Fibroblast of lung (primary cell): ENCODE data around the gene ADAM21. TPM values are rescaled to one million over a fixed set of nuclear protein-coding genes. Genes with fewer than 3 reads are reported as not detected.

Experiments used
- DNase-seq, 2 donors: peaks; one replicate each; pipeline versions ENCODE4 v3.0.0 to v3.0.0-alpha.2; 2010; ENCODE audit warnings: low read depth in 2 of 2
- H2AFZ ChIP-seq: 2 replicates; pipeline ENCODE4 v1.5.1; 2012; ENCODE audit warnings: low read length, control low read depth, inconsistent platforms
- H3K27ac ChIP-seq: 2 replicates; pipeline ENCODE4 v1.5.1; 2011; ENCODE audit warnings: low read length, control low read depth; ENCODE audit not compliant: insufficient read depth
- H3K27me3 ChIP-seq: 2 replicates; pipeline ENCODE4 v1.5.1; 2011; ENCODE audit warnings: mild to moderate bottlenecking, low read length; ENCODE audit not compliant: control insufficient read depth, insufficient read depth
- H3K36me3 ChIP-seq: 2 replicates; pipeline ENCODE4 v1.5.1; 2011; ENCODE audit warnings: low read length; ENCODE audit not compliant: control insufficient read depth, insufficient read depth
- H3K4me1 ChIP-seq: 2 replicates; pipeline ENCODE4 v1.5.1; 2011; ENCODE audit warnings: low read length; ENCODE audit not compliant: control insufficient read depth, insufficient read depth; ENCODE audit errors: extremely low read depth
- H3K4me2 ChIP-seq: 2 replicates; pipeline ENCODE4 v1.5.1; 2011; ENCODE audit warnings: low read length, control low read depth; ENCODE audit not compliant: insufficient read depth; ENCODE audit errors: extremely low read depth
- H3K4me3 ChIP-seq, 4 experiments: fragments of 200-600 bp in 1 of 4; sonication (generic) in 1 of 4; replicated peaks in 1 of 4; 2 replicates each; pipeline ENCODE4 v1.5.1; 2011 to 2016; ENCODE audit warnings: low read length in 4 of 4, low read depth in 3 of 4, mild to moderate bottlenecking in 3 of 4, control low read depth in 2 of 4, inconsistent platforms in 1 of 4, mixed read lengths in 1 of 4; ENCODE audit not compliant: insufficient read depth in 1 of 4; ENCODE audit errors: control extremely low read depth in 1 of 4
- H3K79me2 ChIP-seq: 2 replicates; pipeline ENCODE4 v1.5.1; 2012; ENCODE audit warnings: mild to moderate bottlenecking, low read length, inconsistent platforms; ENCODE audit not compliant: control insufficient read depth, insufficient read depth
- H3K9ac ChIP-seq: 2 replicates; pipeline ENCODE4 v1.5.1; 2011; ENCODE audit warnings: mild to moderate bottlenecking, low read length, control low read depth; ENCODE audit not compliant: insufficient read depth
- H3K9me3 ChIP-seq: 2 replicates; pipeline ENCODE4 v1.5.1; 2012; ENCODE audit warnings: low read depth, low read length; ENCODE audit not compliant: control insufficient read depth, insufficient read depth
- H4K20me1 ChIP-seq: 2 replicates; pipeline ENCODE4 v1.5.1; 2011; ENCODE audit warnings: low read length; ENCODE audit not compliant: control insufficient read depth, insufficient read depth; ENCODE audit errors: extremely low read depth
- EZH2 ChIP-seq: IDR thresholded peaks from 2 replicates; pipeline ENCODE4 v1.5.1; 2012; ENCODE audit warnings: low read length, control low read depth, mild to moderate bottlenecking; ENCODE audit errors: missing control alignments
- polyA plus RNA-seq, 2 donors: library from polyadenylated mRNA; depleted of rRNA in 1 of 2; stranded (reverse) in 1 of 2; unstranded in 1 of 2; fragments of >200 nt; gene quantifications; 2 replicates each; pipeline ENCODE4 v1.2.1, GENCODE V29; 2011 to 2012; ENCODE audit warnings: missing spikeins in 1 of 2
- total RNA-seq: library from RNA; depleted of rRNA; stranded (reverse); fragments of >200 nt; gene quantifications from 2 replicates; pipeline ENCODE4 v1.2.1, GENCODE V29; 2014
- TF ChIP-seq, protein P1 (sequence below), 2 donors: IDR thresholded peaks in 1 of 2; conservative IDR thresholded peaks in 1 of 2; 1 replicate in 1 of 2; 2 replicates in 1 of 2; pipeline ENCODE4 v1.5.1; 2011 to 2012; ENCODE audit warnings: low read length in 2 of 2, control low read depth in 1 of 2, inconsistent platforms in 1 of 2, low read depth in 1 of 2, mild to moderate bottlenecking in 1 of 2

Gene ADAM21
- total and polyA plus RNA-seq, 2 donors (not counting 1 experiment from before 2014, with no cell fraction given), result 0.66 to 0.79 TPM

DNA sequence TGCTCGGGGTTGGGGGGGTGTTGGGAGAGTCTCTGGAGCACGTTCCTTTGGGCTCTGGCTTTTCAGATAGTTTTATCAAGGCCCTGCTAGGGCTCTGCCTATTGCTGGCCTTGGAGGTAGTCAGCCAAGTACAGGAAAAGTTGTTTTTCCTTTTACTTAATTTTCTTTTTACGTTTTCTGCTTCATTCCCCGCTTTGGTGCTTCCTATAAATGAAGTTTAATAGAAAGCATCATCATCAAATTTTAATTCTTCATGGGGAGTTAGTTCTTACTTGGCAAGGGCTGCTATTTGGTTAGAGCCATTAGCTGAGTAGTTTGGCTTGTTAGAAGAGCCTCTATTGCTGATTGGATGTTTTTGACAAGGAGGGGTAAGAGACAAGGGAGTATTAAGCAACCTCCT lies 15.1 kb upstream of the ADAM21 start:
- H3K36me3 ChIP-seq, result no peaks in the 10 kb centered on the region
- H4K20me1 ChIP-seq, result no peaks in the 10 kb centered on the region
- no peaks in the 10 kb centered on the region for H3K9me3 ChIP-seq
- no peak overlapping the region for H3K27ac ChIP-seq
- H3K9ac ChIP-seq, result no peak overlapping the region
- H2AFZ ChIP-seq, result no peak overlapping the region
- no peaks in the 10 kb centered on the region for H3K27me3 ChIP-seq
- DNase-seq, result no peak
- TF ChIP-seq, protein P1, sequence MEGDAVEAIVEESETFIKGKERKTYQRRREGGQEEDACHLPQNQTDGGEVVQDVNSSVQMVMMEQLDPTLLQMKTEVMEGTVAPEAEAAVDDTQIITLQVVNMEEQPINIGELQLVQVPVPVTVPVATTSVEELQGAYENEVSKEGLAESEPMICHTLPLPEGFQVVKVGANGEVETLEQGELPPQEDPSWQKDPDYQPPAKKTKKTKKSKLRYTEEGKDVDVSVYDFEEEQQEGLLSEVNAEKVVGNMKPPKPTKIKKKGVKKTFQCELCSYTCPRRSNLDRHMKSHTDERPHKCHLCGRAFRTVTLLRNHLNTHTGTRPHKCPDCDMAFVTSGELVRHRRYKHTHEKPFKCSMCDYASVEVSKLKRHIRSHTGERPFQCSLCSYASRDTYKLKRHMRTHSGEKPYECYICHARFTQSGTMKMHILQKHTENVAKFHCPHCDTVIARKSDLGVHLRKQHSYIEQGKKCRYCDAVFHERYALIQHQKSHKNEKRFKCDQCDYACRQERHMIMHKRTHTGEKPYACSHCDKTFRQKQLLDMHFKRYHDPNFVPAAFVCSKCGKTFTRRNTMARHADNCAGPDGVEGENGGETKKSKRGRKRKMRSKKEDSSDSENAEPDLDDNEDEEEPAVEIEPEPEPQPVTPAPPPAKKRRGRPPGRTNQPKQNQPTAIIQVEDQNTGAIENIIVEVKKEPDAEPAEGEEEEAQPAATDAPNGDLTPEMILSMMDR (conservative IDR thresholded peaks at IDR 0.05 in 1 of 2, IDR thresholded peaks at IDR 0.05 in 1 of 2; ENCODE audit: low read depth in 1 of 2, low read length in 2 of 2), result no peak
- no peak for TF ChIP-seq EZH2
- H3K4me1 ChIP-seq, result no peaks in the 10 kb centered on the region
- no peaks in the 10 kb centered on the region for H3K79me2 ChIP-seq
- H3K4me3 ChIP-seq, result no peak overlapping the region
- H3K4me2 ChIP-seq, result no peak overlapping the region

DNA sequence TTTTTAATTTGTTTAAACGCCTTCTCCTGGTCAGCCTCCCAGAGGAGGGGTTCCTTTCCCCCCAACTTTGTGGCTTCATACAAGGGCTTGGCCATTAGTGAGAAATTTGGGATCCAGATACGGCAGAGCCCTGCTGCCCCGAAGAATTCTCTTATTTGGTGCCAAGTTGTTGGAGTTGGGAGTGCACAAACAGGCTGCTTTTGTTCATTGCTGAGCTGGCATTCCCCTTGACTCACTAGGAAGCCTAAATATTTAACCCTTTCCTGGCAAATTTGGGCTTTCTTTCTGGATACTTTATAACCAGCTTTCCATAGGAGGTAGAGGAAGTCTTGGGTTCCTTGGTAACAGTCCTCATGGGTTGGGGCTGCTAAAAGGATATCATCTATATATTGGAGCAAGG lies 10.3 kb upstream of the ADAM21 start:
- H2AFZ ChIP-seq, result no peak overlapping the region
- no peak overlapping the region for H3K4me3 ChIP-seq
- H3K27me3 ChIP-seq, result no peaks in the 10 kb centered on the region
- H3K9ac ChIP-seq, result no peak overlapping the region
- no peaks in the 10 kb centered on the region for H3K79me2 ChIP-seq
- no peaks in the 10 kb centered on the region for H3K36me3 ChIP-seq
- TF ChIP-seq, protein P1 (conservative IDR thresholded peaks at IDR 0.05 in 1 of 2, IDR thresholded peaks at IDR 0.05 in 1 of 2; ENCODE audit: low read depth in 1 of 2, low read length in 2 of 2), result no peak
- TF ChIP-seq EZH2, result no peak
- no peaks in the 10 kb centered on the region for H3K4me1 ChIP-seq
- H3K27ac ChIP-seq, result no peak overlapping the region
- no peak for DNase-seq
- no peaks in the 10 kb centered on the region for H3K9me3 ChIP-seq
- H3K4me2 ChIP-seq, result no peak overlapping the region
- H4K20me1 ChIP-seq, result no peaks in the 10 kb centered on the region

DNA sequence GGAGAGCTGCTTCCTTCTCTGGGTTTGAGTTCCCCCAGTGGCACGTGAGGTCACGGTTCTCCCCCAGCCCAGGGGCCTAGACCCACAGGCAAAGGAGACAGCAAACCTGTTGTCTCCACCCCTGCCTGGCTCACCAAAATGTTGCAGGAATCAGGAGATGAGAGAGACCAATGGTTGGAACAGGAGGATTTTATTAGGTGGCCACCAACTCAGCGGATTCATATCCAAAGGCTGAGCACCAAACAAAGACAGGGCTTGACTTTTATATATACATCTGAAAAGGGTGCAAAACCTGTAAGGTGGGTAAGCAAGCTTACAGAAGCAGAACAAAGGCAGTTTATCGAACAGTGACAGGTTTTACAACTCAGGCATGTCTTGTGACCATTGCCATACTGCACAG lies 9.2 kb upstream of the ADAM21 start:
- H3K4me1 ChIP-seq, result no peaks in the 10 kb centered on the region
- TF ChIP-seq, protein P1 (conservative IDR thresholded peaks at IDR 0.05 in 1 of 2, IDR thresholded peaks at IDR 0.05 in 1 of 2; ENCODE audit: low read depth in 1 of 2, low read length in 2 of 2), result no peak
- TF ChIP-seq EZH2, result no peak
- no peak overlapping the region for H3K9ac ChIP-seq
- no peaks in the 10 kb centered on the region for H4K20me1 ChIP-seq
- H3K9me3 ChIP-seq, result no peaks in the 10 kb centered on the region
- no peak overlapping the region for H2AFZ ChIP-seq
- H3K36me3 ChIP-seq, result no peaks in the 10 kb centered on the region
- H3K4me3 ChIP-seq, result no peak overlapping the region
- H3K27me3 ChIP-seq, result no peaks in the 10 kb centered on the region
- peak in 1 of 2 donors; percentile 5 for DNase-seq
- no peak overlapping the region for H3K4me2 ChIP-seq
- no peak overlapping the region for H3K27ac ChIP-seq
- no peaks in the 10 kb centered on the region for H3K79me2 ChIP-seq
